H9 (cell line): ENCODE data around the gene ASTN2. TPM values are rescaled to one million over a fixed set of nuclear protein-coding genes. Genes with fewer than 3 reads are reported as not detected.

Experiments
- DNase-seq: peaks from one replicate; pipeline ENCODE4 v3.0.0-alpha.2; 2017
- H2AFZ ChIP-seq: one replicate; pipeline ENCODE4 v1.6.1; 2013; ENCODE audit warnings: mild to moderate bottlenecking, low read length, control low read depth, moderate library complexity
- H2AK5ac ChIP-seq: 2 replicates; pipeline ENCODE4 v1.6.1; 2013; ENCODE audit warnings: low read length, control low read depth, mixed read lengths; ENCODE audit not compliant: insufficient read length
- H2BK120ac ChIP-seq: one replicate; pipeline ENCODE4 v1.6.1; 2013; ENCODE audit warnings: low read depth, mild to moderate bottlenecking, low read length, control low read depth, inconsistent platforms; ENCODE audit not compliant: poor library complexity, severe bottlenecking
- H2BK12ac ChIP-seq: 2 replicates; pipeline ENCODE4 v1.6.1; 2013; ENCODE audit warnings: low read length, control low read depth, mixed read lengths, low read depth; ENCODE audit not compliant: insufficient read length
- H2BK15ac ChIP-seq: 2 replicates; pipeline ENCODE4 v1.6.1; 2013; ENCODE audit warnings: low read depth, low read length, control low read depth
- H2BK20ac ChIP-seq: one replicate; pipeline ENCODE4 v1.6.1; 2013; ENCODE audit warnings: low read depth, mild to moderate bottlenecking, low read length, control low read depth, inconsistent platforms; ENCODE audit not compliant: poor library complexity, severe bottlenecking
- H2BK5ac ChIP-seq: 2 replicates; pipeline ENCODE4 v1.6.1; 2013; ENCODE audit warnings: low read length, control low read depth, mixed read lengths; ENCODE audit not compliant: insufficient read length
- H3K14ac ChIP-seq: 2 replicates; pipeline ENCODE4 v1.6.1; 2013; ENCODE audit warnings: low read length, control low read depth; ENCODE audit not compliant: insufficient read depth
- H3K18ac ChIP-seq: 2 replicates; pipeline ENCODE4 v1.6.1; 2013; ENCODE audit warnings: low read depth, mild to moderate bottlenecking, mixed read lengths, low read length, control low read depth; ENCODE audit not compliant: insufficient read length
- H3K23ac ChIP-seq: 2 replicates; pipeline ENCODE4 v1.6.1; 2013; ENCODE audit warnings: low read length, control low read depth, mixed read lengths, low read depth; ENCODE audit not compliant: insufficient read length
- H3K23me2 ChIP-seq: 2 replicates; pipeline ENCODE4 v1.6.1; 2013; ENCODE audit warnings: low read depth, mild to moderate bottlenecking, mixed read lengths, low read length, control low read depth; ENCODE audit not compliant: insufficient read length, poor library complexity, severe bottlenecking
- H3K27ac ChIP-seq: 2 replicates; pipeline ENCODE4 v1.5.1; 2013; ENCODE audit warnings: low read length, control low read depth, mixed read lengths, low read depth; ENCODE audit not compliant: insufficient read length
- H3K27me3 ChIP-seq: 2 replicates; pipeline ENCODE4 v1.6.1; 2013; ENCODE audit warnings: low read length, control low read depth, inconsistent platforms; ENCODE audit not compliant: insufficient read depth
- H3K4ac ChIP-seq: 2 replicates; pipeline ENCODE4 v1.6.1; 2013; ENCODE audit warnings: low read depth, mild to moderate bottlenecking, control low read depth, inconsistent platforms, low read length, moderate library complexity
- H3K4me1 ChIP-seq: 2 replicates; pipeline ENCODE4 v1.6.1; 2013; ENCODE audit warnings: low read length, control low read depth, inconsistent platforms; ENCODE audit not compliant: insufficient read depth
- H3K4me2 ChIP-seq: 2 replicates; pipeline ENCODE4 v1.6.1; 2013; ENCODE audit warnings: low read length, control low read depth, mixed read lengths; ENCODE audit not compliant: insufficient read length, insufficient read depth
- H3K56ac ChIP-seq: 2 replicates; pipeline ENCODE4 v1.6.1; 2013; ENCODE audit warnings: low read depth, mild to moderate bottlenecking, mixed read lengths, low read length, control low read depth; ENCODE audit not compliant: insufficient read length
- H3K79me1 ChIP-seq: 2 replicates; pipeline ENCODE4 v1.6.1; 2013; ENCODE audit warnings: low read depth, mild to moderate bottlenecking, moderate library complexity, low read length, control low read depth, inconsistent platforms; ENCODE audit not compliant: insufficient read depth, poor library complexity, severe bottlenecking
- H3K79me2 ChIP-seq: 2 replicates; pipeline ENCODE4 v1.6.1; 2013; ENCODE audit warnings: low read length, control low read depth, inconsistent platforms; ENCODE audit not compliant: insufficient read depth
- H3K9ac ChIP-seq: 2 replicates; pipeline ENCODE4 v1.6.1; 2013; ENCODE audit warnings: low read length, control low read depth, mixed read lengths; ENCODE audit not compliant: insufficient read length; ENCODE audit errors: extremely low read depth
- H3K9me3 ChIP-seq: one replicate; pipeline ENCODE4 v1.6.1; 2013; ENCODE audit warnings: low read depth, low read length, inconsistent platforms; ENCODE audit not compliant: control insufficient read depth
- H3T11ph ChIP-seq: one replicate; pipeline ENCODE4 v1.6.1; 2013; ENCODE audit warnings: mild to moderate bottlenecking, low read length, control low read depth, inconsistent platforms
- H4K20me1 ChIP-seq: one replicate; pipeline ENCODE4 v1.6.1; 2013; ENCODE audit not compliant: control insufficient read depth, insufficient read length, insufficient read depth
- H4K5ac ChIP-seq: 2 replicates; pipeline ENCODE4 v1.6.1; 2013; ENCODE audit warnings: low read depth, mild to moderate bottlenecking, mixed read lengths, low read length, control low read depth; ENCODE audit not compliant: insufficient read length
- H4K8ac ChIP-seq: replicated peaks from 2 replicates; pipeline ENCODE4 v1.6.1; 2013; ENCODE audit warnings: low read length, control low read depth, mixed read lengths, low read depth; ENCODE audit not compliant: insufficient read length
- H4K91ac ChIP-seq: 2 replicates; pipeline ENCODE4 v1.6.1; 2013; ENCODE audit warnings: low read depth, mild to moderate bottlenecking, moderate library complexity, mixed read lengths, low read length, control low read depth; ENCODE audit not compliant: insufficient read length
- H3K27ac Mint-ChIP-seq, 3 experiments: 2 replicates in 2 of 3; 3 replicates in 1 of 3; pipeline ENCODE4 v1.8.0; 2020 to 2021; ENCODE audit warnings: mixed read lengths in 3 of 3, mild to moderate bottlenecking in 1 of 3, moderate library complexity in 1 of 3
- H3K27me3 Mint-ChIP-seq: 2 replicates; pipeline ENCODE4 v1.8.0; 2021; ENCODE audit warnings: low read depth, mild to moderate bottlenecking, moderate library complexity, mixed read lengths
- H3K36me3 Mint-ChIP-seq, 3 experiments: 2 replicates in 2 of 3; 3 replicates in 1 of 3; pipeline ENCODE4 v1.8.0; 2020 to 2021; ENCODE audit warnings: low read depth in 3 of 3, mixed read lengths in 3 of 3; ENCODE audit not compliant: insufficient read depth in 1 of 3
- H3K4me1 Mint-ChIP-seq, 2 experiments: 2 replicates each; pipeline ENCODE4 v1.8.0; 2020; ENCODE audit warnings: mixed read lengths in 2 of 2
- H3K4me3 Mint-ChIP-seq, 2 experiments: 2 replicates in 1 of 2; 3 replicates in 1 of 2; pipeline ENCODE4 v1.8.0; 2020 to 2021; ENCODE audit warnings: mild to moderate bottlenecking in 2 of 2, mixed read lengths in 2 of 2, moderate library complexity in 1 of 2
- H3K9me3 Mint-ChIP-seq, 2 experiments: 2 replicates in 1 of 2; 3 replicates in 1 of 2; pipeline ENCODE4 v1.8.0; 2020; ENCODE audit warnings: mild to moderate bottlenecking in 2 of 2, mixed read lengths in 2 of 2, moderate library complexity in 1 of 2
- CTCF ChIP-seq: fragments of 200-600 bp; sonication (generic); conservative IDR thresholded peaks from 3 replicates; pipeline ENCODE4 v1.8.0; 2021; ENCODE audit warnings: antibody characterized with exemption, mild to moderate bottlenecking
- WGBS: extraction: QIAGEN DNeasy Blood & Tissue Kit; methylation state at CpG from one replicate; pipeline ENCODE4 v1.1.7; 2013; ENCODE audit warnings: missing lambda C conversion rate, low lambda C conversion rate, mixed read lengths; ENCODE audit not compliant: insufficient read length; ENCODE audit errors: extremely low coverage; 5-methylcytosine and 5-hydroxymethylcytosine counted together
- total RNA-seq: library from RNA; stranded (reverse); gene quantifications from 2 replicates; pipeline ENCODE4 v1.2.1, GENCODE V29; 2021

Gene ASTN2
- total RNA-seq, 1 experiment from 2014 or later: 9.7 TPM

GRCh38 chr9:116943970-116944369, 470.9 kb downstream of the ASTN2 start:
- H3K27me3 ChIP-seq: no peaks in the 10 kb centered on the region
- H3K4me3 Mint-ChIP-seq: no peak overlapping the region
- H3K27ac ChIP-seq: no peak overlapping the region
- no peak overlapping the region for H2AK5ac ChIP-seq
- WGBS: no CpG with 5 or more reads among the region's 5 CpGs
- no peak overlapping the region for H4K91ac ChIP-seq
- H2BK20ac ChIP-seq: no peak overlapping the region
- H3K18ac ChIP-seq: no peak overlapping the region
- no peaks in the 10 kb centered on the region for H3K27me3 Mint-ChIP-seq
- no peaks in the 10 kb centered on the region for H3K79me2 ChIP-seq
- no peak overlapping the region for H4K8ac ChIP-seq
- H4K20me1 ChIP-seq: no peaks in the 10 kb centered on the region
- H2BK120ac ChIP-seq: no peak overlapping the region
- H3K79me1 ChIP-seq: no peaks in the 10 kb centered on the region
- H3K9me3 Mint-ChIP-seq: peaks cover 0 to 3% of the 10 kb centered on the region in 2 experiments; a peak in 1 of 5 replicates
- peaks cover 0 to 5% (median 0%) of the 10 kb centered on the region in 3 experiments; a peak in 1 of 7 replicates for H3K36me3 Mint-ChIP-seq
- H3K23ac ChIP-seq: no peak overlapping the region
- H3K23me2 ChIP-seq: no peaks in the 10 kb centered on the region
- no peaks in the 10 kb centered on the region for H3K9me3 ChIP-seq
- H3K4ac ChIP-seq: no peak overlapping the region
- no peak overlapping the region for H2BK12ac ChIP-seq
- H3K14ac ChIP-seq: no peak overlapping the region
- no peak overlapping the region for H4K5ac ChIP-seq
- peaks cover 10% of the 10 kb centered on the region; the same call in 1 of the 2 replicates for H3K4me1 ChIP-seq
- H3K9ac ChIP-seq: no peak overlapping the region
- no peak overlapping the region for H3K27ac Mint-ChIP-seq
- TF ChIP-seq CTCF: no peak
- no peak overlapping the region for H3K4me2 ChIP-seq
- no peak overlapping the region for H3T11ph ChIP-seq
- no peak overlapping the region for H2BK5ac ChIP-seq
- peaks cover 29 to 36% of the 10 kb centered on the region in 2 experiments for H3K4me1 Mint-ChIP-seq
- no peak overlapping the region for H3K56ac ChIP-seq
- no peak overlapping the region for H2BK15ac ChIP-seq
- DNase-seq: no peak
- H2AFZ ChIP-seq: no peak overlapping the region
